HFFc6 (cell line): ENCODE measurements around the gene C12orf57. TPM values are rescaled to one million over a fixed set of nuclear protein-coding genes. Genes with fewer than 3 reads are reported as not detected.
A peak's percentile ranks its signal among the peaks of the same experiment; 100 is the strongest.

Experiments
- DNase-seq: peaks from one replicate; pipeline ENCODE4 v3.0.0-alpha.2; 2018
- H3K27ac Mint-ChIP-seq: 2 replicates; pipeline ENCODE4 v1.8.0; 2020; ENCODE audit warnings: mild to moderate bottlenecking, mixed read lengths
- H3K27me3 Mint-ChIP-seq: 2 replicates; pipeline ENCODE4 v1.8.0; 2021; ENCODE audit warnings: mild to moderate bottlenecking, moderate library complexity, mixed read lengths; ENCODE audit not compliant: insufficient read depth
- H3K36me3 Mint-ChIP-seq: 2 replicates; pipeline ENCODE4 v1.8.0; 2021; ENCODE audit warnings: low read depth, mixed read lengths
- H3K4me1 Mint-ChIP-seq: 2 replicates; pipeline ENCODE4 v1.8.0; 2020; ENCODE audit warnings: low read depth, mixed read lengths
- H3K4me3 Mint-ChIP-seq: 2 replicates; pipeline ENCODE4 v1.8.0; 2020; ENCODE audit warnings: mild to moderate bottlenecking, moderate library complexity, mixed read lengths
- H3K9me3 Mint-ChIP-seq: 2 replicates; pipeline ENCODE4 v1.8.0; 2020; ENCODE audit warnings: mild to moderate bottlenecking, mixed read lengths
- CTCF ChIP-seq: fragments of 200-600 bp; sonication (generic); IDR thresholded peaks from 2 replicates; pipeline ENCODE4 v1.5.0; 2021; ENCODE audit warnings: antibody characterized with exemption, mild to moderate bottlenecking
- total RNA-seq, 6 experiments: library from RNA; stranded (reverse); fragmentation: NEBNext Ultra II Directional; extraction: Animal tissue kit (Norgen Biotek cat#: 25700); gene quantifications; 2 replicates in 1 of 6; 3 replicates in 5 of 6; pipeline ENCODE4 v1.2.3, GENCODE V29; 2021

Gene C12orf57
- total RNA-seq, 6 experiments from 2014 or later = 115 to 131 (median 123) TPM

- no peak for TF ChIP-seq CTCF
- no peaks in the 10 kb centered on the region for H3K9me3 Mint-ChIP-seq
- H3K4me1 Mint-ChIP-seq = peaks cover 74% of the 10 kb centered on the region
- peaks cover 3% of the 10 kb centered on the region; the same call in 1 of the 2 replicates for H3K27me3 Mint-ChIP-seq
- peak overlapping the region; percentile 27 for H3K4me3 Mint-ChIP-seq
- H3K27ac Mint-ChIP-seq = peak overlapping the region; percentile 86
- peak; percentile 23 for DNase-seq
- H3K36me3 Mint-ChIP-seq = peaks cover 47% of the 10 kb centered on the region
These were observed 9.7 kb upstream of the C12orf57 start for GRCh38 chr12:6934110-6934509.

- DNase-seq = no peak
- Mint-ChIP-seq H3K36me3 (peaks cover 46% of the 10 kb centered on the region), H3K9me3 (no peaks in the 10 kb centered on the region), H3K27ac (peak overlapping the region; percentile 86), H3K4me1 (peaks cover 64% of the 10 kb centered on the region), H3K27me3 (peaks cover 10% of the 10 kb centered on the region), H3K4me3 (no peak overlapping the region; the same call in 1 of the 2 replicates)
- TF ChIP-seq CTCF = no peak
These were observed 8.2 kb upstream of the C12orf57 start for GRCh38 chr12:6935371-6936193.

- peak overlapping the region; percentile 82 for H3K27ac Mint-ChIP-seq
- H3K4me3 Mint-ChIP-seq = 0 out of 2 replicates have a peak overlapping the region, but pooled peaks have one; percentile 28
- H3K9me3 Mint-ChIP-seq = no peaks in the 10 kb centered on the region
- H3K27me3 Mint-ChIP-seq = peaks cover 10% of the 10 kb centered on the region
- H3K4me1 Mint-ChIP-seq = peaks cover 58% of the 10 kb centered on the region
- no peak for TF ChIP-seq CTCF
- H3K36me3 Mint-ChIP-seq = peaks cover 48% of the 10 kb centered on the region
- DNase-seq = no peak
These were observed 7.6 kb upstream of the C12orf57 start for GRCh38 chr12:6936194-6936635.

GRCh38 chr12:6936636-6937480, 7.0 kb upstream of the C12orf57 start:
- Mint-ChIP-seq H3K27ac (peak overlapping the region; percentile 82), H3K36me3 (peaks cover 48% of the 10 kb centered on the region), H3K4me3 (peak overlapping the region; percentile 65; the same call in 1 of the 2 replicates), H3K9me3 (no peaks in the 10 kb centered on the region), H3K4me1 (peaks cover 55% of the 10 kb centered on the region), H3K27me3 (peaks cover 10% of the 10 kb centered on the region)
- no peak for TF ChIP-seq CTCF
- no peak for DNase-seq

- Mint-ChIP-seq H3K27ac (peak overlapping the region; percentile 84), H3K4me1 (peaks cover 55% of the 10 kb centered on the region), H3K9me3 (no peaks in the 10 kb centered on the region), H3K27me3 (peaks cover 10% of the 10 kb centered on the region), H3K36me3 (peaks cover 53% of the 10 kb centered on the region), H3K4me3 (peak overlapping the region; percentile 65)
- DNase-seq = peak; percentile 90
- peak; percentile 95 for TF ChIP-seq CTCF
These were observed 6.1 kb upstream of the C12orf57 start for GRCh38 chr12:6937481-6938352.
